ENCODE results near the gene ADGRV1. TPM values are rescaled to one million over a fixed set of nuclear protein-coding genes. Genes with fewer than 3 reads are reported as not detected.

The ADGRV1 gene
- total and polyA plus RNA-seq, 9 of the 15 experiments (the other 6 are each of a cell fraction or from before 2014, with no cell fraction given) = 21.7 to 156 (median 58.2) TPM

- TF ChIP-seq ZNF518B (CRISPR knock-in tag; IDR thresholded peaks at IDR 0.05) (no peak), HLTF (IDR thresholded peaks at IDR 0.05) (no peak), CREM (IDR thresholded peaks at IDR 0.05; ENCODE audit: low read depth) (no peak), NFYB (IDR thresholded peaks at IDR 0.05; ENCODE audit: extremely low read depth, insufficient read length) (no peak), ZNF140 (CRISPR knock-in tag; IDR thresholded peaks at IDR 0.05) (no peak), CHCHD3 (CRISPR knock-in tag; IDR thresholded peaks at IDR 0.05) (no peak), ZNF589 (CRISPR knock-in tag; IDR thresholded peaks at IDR 0.05; ENCODE audit: low read depth) (peak; percentile 56; the same call in 1 of the 2 replicates), BCL6 (CRISPR knock-in tag; IDR thresholded peaks at IDR 0.05) (no peak), DMBX1 (CRISPR knock-in tag; IDR thresholded peaks at IDR 0.05; ENCODE audit: borderline replicate concordance) (peak; percentile 88; the same call in 1 of the 2 replicates), TAL1 (IDR thresholded peaks at IDR 0.05) (peak; percentile 59), POLR2AphosphoS5 (IDR thresholded peaks at IDR 0.05; ENCODE audit: control insufficient read depth, insufficient read depth, low read depth, low read length) (no peak), SMAD4 (CRISPR knock-in tag; conservative IDR thresholded peaks at IDR 0.05) (peak; percentile 83; the same call in 1 of the 2 replicates), EP300 (IDR thresholded peaks at IDR 0.05; ENCODE audit: low read length) (peak; percentile 75; the same call in 1 of the 2 replicates), DEAF1 (CRISPR knock-in tag; IDR thresholded peaks at IDR 0.05) (no peak), HNRNPL (IDR thresholded peaks at IDR 0.05; ENCODE audit: low read depth, low read length) (no peak), SOX6 (IDR thresholded peaks at IDR 0.05) (peak; percentile 71; the same call in 1 of the 2 replicates), ZNF717 (CRISPR knock-in tag; IDR thresholded peaks at IDR 0.05) (no peak)
Observed at GRCh38 chr5:91020065-91020800, 461.6 kb downstream of the ADGRV1 start (continued).

All from K562 (cell line).